ENCODE measurements around the gene ACTN1.

The ACTN1 gene

GRCh38 chr14:68913516-68913915 lies 65.6 kb downstream of the ACTN1 start:
- TF ChIP-seq, protein P1, sequence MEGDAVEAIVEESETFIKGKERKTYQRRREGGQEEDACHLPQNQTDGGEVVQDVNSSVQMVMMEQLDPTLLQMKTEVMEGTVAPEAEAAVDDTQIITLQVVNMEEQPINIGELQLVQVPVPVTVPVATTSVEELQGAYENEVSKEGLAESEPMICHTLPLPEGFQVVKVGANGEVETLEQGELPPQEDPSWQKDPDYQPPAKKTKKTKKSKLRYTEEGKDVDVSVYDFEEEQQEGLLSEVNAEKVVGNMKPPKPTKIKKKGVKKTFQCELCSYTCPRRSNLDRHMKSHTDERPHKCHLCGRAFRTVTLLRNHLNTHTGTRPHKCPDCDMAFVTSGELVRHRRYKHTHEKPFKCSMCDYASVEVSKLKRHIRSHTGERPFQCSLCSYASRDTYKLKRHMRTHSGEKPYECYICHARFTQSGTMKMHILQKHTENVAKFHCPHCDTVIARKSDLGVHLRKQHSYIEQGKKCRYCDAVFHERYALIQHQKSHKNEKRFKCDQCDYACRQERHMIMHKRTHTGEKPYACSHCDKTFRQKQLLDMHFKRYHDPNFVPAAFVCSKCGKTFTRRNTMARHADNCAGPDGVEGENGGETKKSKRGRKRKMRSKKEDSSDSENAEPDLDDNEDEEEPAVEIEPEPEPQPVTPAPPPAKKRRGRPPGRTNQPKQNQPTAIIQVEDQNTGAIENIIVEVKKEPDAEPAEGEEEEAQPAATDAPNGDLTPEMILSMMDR (conservative IDR thresholded peaks at IDR 0.05; ENCODE audit: control insufficient read depth, insufficient read depth, low read depth, low read length): no peak
- no peak overlapping the region for H3K4me3 ChIP-seq (ENCODE audit: control insufficient read depth, low read depth, low read length)
- DNase-seq (ENCODE audit: low read depth): no peak

DNA sequence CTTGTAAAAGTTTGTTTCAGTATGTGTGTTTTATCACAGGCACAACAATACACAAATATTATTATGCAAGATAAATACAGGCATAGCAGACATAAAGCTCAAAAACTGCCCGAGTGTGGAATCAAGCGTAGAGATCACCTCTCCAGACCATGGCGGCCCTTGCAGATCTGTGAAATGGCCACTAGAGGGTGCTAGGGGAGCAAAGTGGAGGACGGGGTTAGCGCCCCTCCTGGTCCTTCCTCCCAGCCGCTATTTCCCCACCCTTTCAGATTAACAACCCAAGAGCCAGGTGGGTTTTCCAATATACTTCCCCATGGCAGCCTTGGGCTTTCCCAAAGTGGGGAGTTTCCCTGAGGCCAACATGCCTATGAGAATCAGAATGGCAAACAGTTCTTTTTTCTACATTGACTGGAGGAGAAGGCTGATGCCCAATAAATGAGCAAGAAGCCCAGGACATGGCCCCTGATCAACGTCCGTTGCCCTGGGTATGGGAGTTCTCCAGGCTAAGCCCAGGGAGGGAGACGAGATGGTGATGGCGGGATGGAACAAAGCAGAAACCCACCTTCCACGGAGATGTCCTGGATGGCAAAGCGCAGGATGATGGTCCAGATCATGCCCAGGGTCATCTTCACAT lies 67.4 kb downstream of the ACTN1 start:
- peak; percentile 78 for DNase-seq (ENCODE audit: low read depth)
- TF ChIP-seq, protein P1 (conservative IDR thresholded peaks at IDR 0.05; ENCODE audit: control insufficient read depth, insufficient read depth, low read depth, low read length): peak; percentile 99
- H3K4me3 ChIP-seq (ENCODE audit: control insufficient read depth, low read depth, low read length): no peak overlapping the region

DNA sequence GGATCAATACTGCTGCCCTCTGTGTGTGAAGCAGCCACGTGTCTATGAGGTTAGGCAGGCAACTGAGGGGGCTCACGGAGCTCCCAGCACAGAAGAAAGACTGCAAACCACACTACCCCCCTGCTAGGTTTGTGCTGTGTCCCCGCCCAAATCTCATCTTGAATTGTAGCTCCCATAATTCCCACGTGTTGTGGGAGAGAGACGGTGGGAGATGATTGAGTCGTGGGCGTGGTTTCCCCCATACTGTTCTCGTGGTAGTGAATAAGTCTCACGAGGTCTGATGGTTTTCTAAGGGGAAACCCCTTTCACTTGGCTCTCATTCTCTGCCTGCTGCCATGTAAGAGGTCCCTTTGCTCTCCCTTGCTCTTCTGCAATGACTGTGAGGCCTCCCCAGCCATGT lies 68.6 kb downstream of the ACTN1 start:
- no peak overlapping the region for H3K4me3 ChIP-seq (ENCODE audit: control insufficient read depth, low read depth, low read length)
- peak; percentile 21 for DNase-seq (ENCODE audit: low read depth)
- TF ChIP-seq, protein P1 (conservative IDR thresholded peaks at IDR 0.05; ENCODE audit: control insufficient read depth, insufficient read depth, low read depth, low read length): no peak

DNA sequence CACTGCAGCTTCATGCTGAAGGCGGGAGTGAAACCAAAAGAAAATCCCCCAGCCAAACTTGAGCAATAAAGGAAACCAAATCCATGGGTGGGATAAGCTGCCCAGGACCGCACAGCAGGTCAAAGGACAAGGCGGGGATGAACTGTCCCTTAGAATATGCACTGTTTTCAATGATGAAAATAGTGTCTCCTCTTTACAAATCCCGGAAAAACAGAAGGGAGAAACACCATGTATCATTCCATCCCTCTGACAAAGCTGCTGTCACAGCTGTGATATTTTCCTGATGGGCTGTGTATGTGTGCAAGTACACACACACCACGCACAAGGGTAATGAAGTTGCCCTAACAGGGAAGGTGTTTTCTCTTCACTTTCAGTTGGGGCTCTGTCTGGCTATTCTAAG lies 70.3 kb downstream of the ACTN1 start:
- DNase-seq (ENCODE audit: low read depth): no peak
- TF ChIP-seq, protein P1 (conservative IDR thresholded peaks at IDR 0.05; ENCODE audit: control insufficient read depth, insufficient read depth, low read depth, low read length): no peak

GRCh38 chr14:68908201-68908600 lies 70.9 kb downstream of the ACTN1 start:
- no peak overlapping the region for H3K4me3 ChIP-seq (ENCODE audit: control insufficient read depth, low read depth, low read length)
- DNase-seq (ENCODE audit: low read depth): no peak
- TF ChIP-seq, protein P1 (conservative IDR thresholded peaks at IDR 0.05; ENCODE audit: control insufficient read depth, insufficient read depth, low read depth, low read length): no peak

More for the DNA sequence above, 70.3 kb downstream of the ACTN1 start:
- H3K4me3 ChIP-seq (ENCODE audit: control insufficient read depth, low read depth, low read length): no peak overlapping the region

DNA sequence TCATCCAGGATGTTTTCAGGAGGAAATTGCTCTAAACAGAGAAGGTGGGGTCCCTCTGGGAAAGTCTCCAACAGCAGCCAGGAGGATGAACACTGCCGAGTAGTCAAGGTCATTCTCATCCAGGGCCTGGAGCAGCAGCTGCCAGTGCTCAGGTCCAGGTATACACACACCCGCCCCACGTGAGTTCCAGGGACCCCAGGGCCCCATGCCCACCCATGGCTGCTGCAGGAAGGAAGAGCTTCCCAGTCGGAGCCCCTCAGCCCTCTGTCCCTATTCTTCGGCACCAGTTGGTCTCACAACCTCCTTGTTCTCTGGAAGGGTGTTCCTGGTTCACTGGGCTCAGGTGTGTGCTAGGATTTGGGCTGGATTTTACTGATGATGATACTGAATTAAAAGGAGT lies 72.7 kb downstream of the ACTN1 start:
- no peak overlapping the region for H3K4me3 ChIP-seq (ENCODE audit: control insufficient read depth, low read depth, low read length)
- TF ChIP-seq, protein P1 (conservative IDR thresholded peaks at IDR 0.05; ENCODE audit: control insufficient read depth, insufficient read depth, low read depth, low read length): no peak
- no peak for DNase-seq (ENCODE audit: low read depth)

All from fibroblast of mammary gland (primary cell).